IMR-90 (cell line): ENCODE results near the gene TRPC3. TPM values are rescaled to one million over a fixed set of nuclear protein-coding genes. Genes with fewer than 3 reads are reported as not detected.

Experiments
- ATAC-seq: fragments of 200-7000 bp; cut with Tn5 transposase; 2 replicates; pipeline ENCODE4 v1.9.1; 2020; ENCODE audit warnings: low read depth, mild to moderate bottlenecking, moderate library complexity
- BruUV-seq: library from RNA; stranded (reverse); fragments of 400-500 nt; replicated peaks from 2 replicates; lab custom pipeline; 2021; lab: Mats Ljungman, UMichigan
- CTCF ChIA-PET: fragments of 300-600 bp; formaldehyde crosslinking; extraction: SDS; loops from one replicate; lab custom pipeline; 2021; ENCODE audit warnings: antibody characterized with exemption; lab: Yijun Ruan, JAX
- POLR2A ChIA-PET: fragments of 300-600 bp; sonication (Branson Sonifier 250); formaldehyde crosslinking; loops from one replicate; lab custom pipeline; 2022; ENCODE audit warnings: antibody characterized with exemption; ENCODE audit not compliant: unreplicated experiment; lab: Charles Lee
- DNase-seq: peaks from one replicate; pipeline ENCODE4 v3.0.0; 2013
- H2AFZ ChIP-seq: replicated peaks from 2 replicates; pipeline ENCODE3; 2013; ENCODE audit warnings: low read length, mild to moderate bottlenecking; ENCODE audit not compliant: poor library complexity
- H2AK5ac ChIP-seq: 2 replicates; pipeline ENCODE4 v1.6.1; 2013; ENCODE audit warnings: low read depth, low read length, inconsistent platforms
- H2AK9ac ChIP-seq: replicated peaks from 2 replicates; pipeline ENCODE3; 2013; ENCODE audit warnings: mild to moderate bottlenecking, low read depth, low read length, moderate library complexity; ENCODE audit not compliant: poor library complexity
- H2BK120ac ChIP-seq: 2 replicates; pipeline ENCODE4 v1.6.1; 2013; ENCODE audit warnings: low read depth, low read length, inconsistent platforms
- H2BK15ac ChIP-seq: 3 replicates; pipeline ENCODE4 v1.6.1; 2013; ENCODE audit warnings: low read depth, low read length, inconsistent platforms
- H2BK20ac ChIP-seq: 2 replicates; pipeline ENCODE4 v1.6.1; 2013; ENCODE audit warnings: low read depth, mild to moderate bottlenecking, inconsistent platforms, low read length, moderate library complexity
- H2BK5ac ChIP-seq: 2 replicates; pipeline ENCODE4 v1.6.1; 2013; ENCODE audit warnings: mild to moderate bottlenecking, low read depth, low read length, inconsistent platforms; ENCODE audit not compliant: poor library complexity, severe bottlenecking
- H3K14ac ChIP-seq: replicated peaks from 2 replicates; pipeline ENCODE4 v1.6.1; 2013; ENCODE audit warnings: low read depth, low read length, inconsistent platforms
- H3K18ac ChIP-seq: 2 replicates; pipeline ENCODE4 v1.6.1; 2013; ENCODE audit warnings: low read depth, low read length, control low read depth
- H3K23ac ChIP-seq: 2 replicates; pipeline ENCODE4 v1.6.1; 2013; ENCODE audit warnings: low read depth, low read length, inconsistent platforms
- H3K27ac ChIP-seq: 2 replicates; pipeline ENCODE4 v1.5.1; 2013; ENCODE audit warnings: mild to moderate bottlenecking, control low read depth, low read length; ENCODE audit not compliant: insufficient read depth
- H3K27me3 ChIP-seq: 2 replicates; pipeline ENCODE4 v1.6.1; 2013; ENCODE audit warnings: low read length; ENCODE audit not compliant: control insufficient read depth, insufficient read depth
- H3K36me3 ChIP-seq: 2 replicates; pipeline ENCODE4 v1.6.1; 2013; ENCODE audit warnings: low read length, mixed read lengths; ENCODE audit not compliant: control insufficient read depth, insufficient read depth
- H3K4ac ChIP-seq: 2 replicates; pipeline ENCODE4 v1.6.1; 2013; ENCODE audit warnings: low read depth, low read length, inconsistent platforms
- H3K4me1 ChIP-seq: 2 replicates; pipeline ENCODE4 v1.6.1; 2013; ENCODE audit warnings: low read length, mixed read lengths; ENCODE audit not compliant: control insufficient read depth, insufficient read depth
- H3K4me2 ChIP-seq: 2 replicates; pipeline ENCODE4 v1.6.1; 2013; ENCODE audit warnings: low read depth, mild to moderate bottlenecking, control low read depth, low read length, moderate library complexity
- H3K4me3 ChIP-seq: 2 replicates; pipeline ENCODE4 v1.5.1; 2013; ENCODE audit warnings: low read depth, mild to moderate bottlenecking, control low read depth, low read length, moderate library complexity; ENCODE audit not compliant: insufficient read depth
- H3K56ac ChIP-seq: 2 replicates; pipeline ENCODE4 v1.6.1; 2013; ENCODE audit warnings: low read length, inconsistent platforms; ENCODE audit not compliant: insufficient read depth; ENCODE audit errors: extremely low read depth
- H3K79me1 ChIP-seq, 2 experiments: 2 replicates each; pipeline ENCODE4 v1.6.1; 2013; ENCODE audit warnings: low read length in 2 of 2, inconsistent platforms in 1 of 2, low read depth in 1 of 2
- H3K9ac ChIP-seq: 2 replicates; pipeline ENCODE4 v1.6.1; 2013; ENCODE audit warnings: low read depth, low read length, control low read depth
- H3K9me1 ChIP-seq: 2 replicates; pipeline ENCODE4 v1.6.1; 2013; ENCODE audit warnings: low read length, inconsistent platforms; ENCODE audit not compliant: insufficient read depth
- H3K9me3 ChIP-seq: 2 replicates; pipeline ENCODE4 v1.6.1; 2013; ENCODE audit warnings: low read length; ENCODE audit not compliant: control insufficient read depth, insufficient read depth
- H4K20me1 ChIP-seq: 2 replicates; pipeline ENCODE4 v1.6.1; 2013; ENCODE audit warnings: low read length, inconsistent platforms; ENCODE audit not compliant: insufficient read depth
- H4K5ac ChIP-seq: 2 replicates; pipeline ENCODE4 v1.6.1; 2013; ENCODE audit warnings: mild to moderate bottlenecking, low read depth, low read length, control low read depth
- H4K8ac ChIP-seq, 2 experiments: 2 replicates each; pipeline ENCODE4 v1.6.1; 2013; ENCODE audit warnings: low read depth in 2 of 2, low read length in 2 of 2, control low read depth in 1 of 2, inconsistent platforms in 1 of 2
- H4K91ac ChIP-seq: 2 replicates; pipeline ENCODE4 v1.6.1; 2013; ENCODE audit warnings: low read depth, low read length, inconsistent platforms; ENCODE audit not compliant: insufficient read depth
- BHLHE40 ChIP-seq: fragments of 150-350 bp; IDR thresholded peaks from 2 replicates; pipeline ENCODE4 v1.6.1; 2016; ENCODE audit warnings: mild to moderate bottlenecking, low read depth, low read length
- CTCF ChIP-seq: conservative IDR thresholded peaks from 2 replicates; pipeline ENCODE4 v1.5.1; 2012; ENCODE audit warnings: mild to moderate bottlenecking, low read depth, low read length, improper control_type of control experiment
- MAFK ChIP-seq: IDR thresholded peaks from 2 replicates; pipeline ENCODE4 v1.6.1; 2012; ENCODE audit warnings: low read depth, low read length, improper control_type of control experiment
- RFX5 ChIP-seq: IDR thresholded peaks from 2 replicates; pipeline ENCODE4 v1.8.0; 2012; ENCODE audit warnings: low read depth, mild to moderate bottlenecking, low read length, moderate library complexity
- WGBS, 2 experiments: methylation state at CpG; one replicate each; pipeline versions ENCODE4 v1.1.5 to v1.1.7; 2013; ENCODE audit warnings: missing lambda C conversion rate in 2 of 2; ENCODE audit not compliant: insufficient read length in 1 of 2; ENCODE audit errors: extremely low coverage in 2 of 2; 5-methylcytosine and 5-hydroxymethylcytosine counted together
- dilution Hi-C: fragments of 300-500 bp; cut with HindIII; formaldehyde crosslinking; loops from one replicate; pipeline ENCODE4 v1.14.3; 2018; ENCODE audit warnings: low sequenced_read_pairs; ENCODE audit not compliant: unreplicated experiment
- in situ Hi-C: fragments of 300-500 bp; cut with MboI; formaldehyde crosslinking; loops from 3 replicates; pipeline ENCODE4 v1.14.3; 2019; ENCODE audit warnings: low sequenced_read_pairs, inconsistent platforms, mixed read lengths
- intact Hi-C: fragments of 100-400 bp; cut with micrococcal nuclease; formaldehyde crosslinking; loops from 2 replicates; pipeline ENCODE4 v1.10.0; 2022
- polyA plus RNA-seq, 3 experiments: library from polyadenylated mRNA; depleted of rRNA; stranded (reverse); fragments of >200 nt; gene quantifications; 2 replicates each; pipeline ENCODE4 v1.2.3, GENCODE V29; 2012; ENCODE audit warnings: low replicate concordance in 1 of 3
- total RNA-seq: library from RNA; depleted of rRNA; stranded (reverse); fragments of >200 nt; gene quantifications from 2 replicates; pipeline ENCODE4 v1.2.3, GENCODE V29; 2012

Gene TRPC3
- total and polyA plus RNA-seq, 2 of the 4 experiments (the other 2 are of a cell fraction) = 1.1 to 2.7 TPM

GRCh38 chr4:121977251-121978171 lies 25.7 kb upstream of the TRPC3 start:
- Histone ChIP-seq H2BK5ac (no peak overlapping the region), H3K18ac (no peak overlapping the region), H3K9ac (no peak overlapping the region), H2AK9ac (no peak overlapping the region), H2AK5ac (no peak overlapping the region), H2AFZ (peak overlapping the region; percentile 67), H3K27me3 (no peaks in the 10 kb centered on the region; the same call in 1 of the 2 replicates), H2BK15ac (no peak overlapping the region), H2BK20ac (0 out of 2 replicates have a peak overlapping the region, but pooled peaks have one; percentile 30), H3K56ac (no peak overlapping the region), H3K4me2 (peak overlapping the region; percentile 82), H4K8ac (no peak overlapping the region), H4K91ac (no peak overlapping the region), H3K9me1 (peaks cover 6% of the 10 kb centered on the region; the same call in 1 of the 2 replicates), H3K4ac (no peak overlapping the region; the same call in 1 of the 2 replicates), H3K14ac (no peak overlapping the region; the same call in 1 of the 2 replicates), H3K27ac (no peak overlapping the region), H3K36me3 (no peaks in the 10 kb centered on the region), H3K9me3 (no peaks in the 10 kb centered on the region), H3K4me3 (peak overlapping the region; percentile 8; the same call in 1 of the 2 replicates), H3K4me1 (peaks cover 2% of the 10 kb centered on the region; the same call in 1 of the 2 replicates), H3K23ac (0 out of 2 replicates have a peak overlapping the region, but pooled peaks have one; percentile 58), H2BK120ac (no peak overlapping the region; the same call in 1 of the 2 replicates), H3K79me1 (no peaks in the 10 kb centered on the region), H4K20me1 (no peaks in the 10 kb centered on the region), H4K5ac (no peak overlapping the region)
- ChIA-PET POLR2A (no interaction called here), CTCF (interaction anchor here (0.5 kb wide), 1 partner anchor 20 kb away, joined by 3 read pairs; no protein-coding TSS in a partner anchor)
- in situ Hi-C loops (no loop called here), dilution Hi-C loops (no loop called here), intact Hi-C loops (no loop called here)
- BruUV-seq = no TSS peak
- 55% methylated on average over 2 of the region's 9 CpGs; no CpG with 5 or more reads in 1 of the 2 experiments for WGBS, 2 experiments
- TF ChIP-seq CTCF (0 out of 2 replicates have a peak, but pooled peaks have one; percentile 12), BHLHE40 (no peak), MAFK (no peak), RFX5 (no peak)
- DNase-seq (peak; percentile 55), ATAC-seq (peak; percentile 68)
